DMS153 (cell line): Measurements from ENCODE around the gene TMEM121.
"Not testable (repeated sequence)": the region's sequence is repeated elsewhere in the genome, so short reads cannot be mapped to it uniquely, and the experiment has no call there.

ENCODE experiments used
- DNase-seq: peaks from one replicate; lab custom pipeline; 2025; lab: John Stamatoyannopoulos, UW

TMEM121 gene

DNA sequence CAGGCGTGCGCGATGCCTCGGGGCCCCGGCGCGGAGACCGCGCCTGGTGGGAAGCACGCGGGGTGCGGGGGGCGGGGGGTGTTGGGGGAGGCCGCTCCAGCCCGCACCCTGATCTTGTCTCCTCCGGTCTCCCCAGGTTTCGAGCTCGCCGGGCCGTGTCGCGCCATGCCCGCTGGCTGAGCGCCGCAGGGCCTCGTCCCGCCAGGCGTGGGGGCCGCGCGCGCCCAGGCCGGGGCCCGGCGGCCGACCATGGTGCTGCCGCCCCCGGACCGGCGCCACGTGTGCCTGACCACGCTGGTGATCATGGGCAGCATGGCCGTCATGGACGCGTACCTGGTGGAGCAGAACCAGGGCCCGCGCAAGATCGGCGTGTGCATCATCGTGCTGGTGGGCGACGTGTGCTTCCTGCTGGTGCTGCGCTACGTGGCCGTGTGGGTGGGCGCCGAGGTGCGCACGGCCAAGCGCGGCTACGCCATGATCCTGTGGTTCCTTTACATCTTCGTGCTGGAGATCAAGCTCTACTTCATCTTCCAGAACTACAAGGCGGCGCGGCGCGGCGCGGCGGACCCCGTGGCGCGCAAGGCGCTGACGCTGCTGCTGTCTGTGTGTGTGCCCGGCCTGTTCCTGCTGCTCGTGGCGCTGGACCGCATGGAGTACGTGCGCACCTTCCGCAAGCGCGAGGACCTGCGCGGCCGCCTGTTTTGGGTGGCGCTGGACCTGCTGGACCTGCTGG is 2.4 kb downstream of the TMEM121 start:
- DNase-seq: no peak

DNA sequence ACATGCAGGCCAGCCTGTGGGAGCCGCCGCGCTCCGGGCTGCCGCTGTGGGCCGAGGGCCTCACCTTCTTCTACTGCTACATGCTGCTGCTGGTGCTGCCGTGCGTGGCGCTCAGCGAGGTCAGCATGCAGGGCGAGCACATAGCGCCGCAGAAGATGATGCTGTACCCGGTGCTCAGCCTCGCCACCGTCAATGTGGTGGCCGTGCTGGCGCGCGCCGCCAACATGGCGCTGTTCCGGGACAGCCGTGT is 2.9 kb downstream of the TMEM121 start:
- no peak for DNase-seq

DNA sequence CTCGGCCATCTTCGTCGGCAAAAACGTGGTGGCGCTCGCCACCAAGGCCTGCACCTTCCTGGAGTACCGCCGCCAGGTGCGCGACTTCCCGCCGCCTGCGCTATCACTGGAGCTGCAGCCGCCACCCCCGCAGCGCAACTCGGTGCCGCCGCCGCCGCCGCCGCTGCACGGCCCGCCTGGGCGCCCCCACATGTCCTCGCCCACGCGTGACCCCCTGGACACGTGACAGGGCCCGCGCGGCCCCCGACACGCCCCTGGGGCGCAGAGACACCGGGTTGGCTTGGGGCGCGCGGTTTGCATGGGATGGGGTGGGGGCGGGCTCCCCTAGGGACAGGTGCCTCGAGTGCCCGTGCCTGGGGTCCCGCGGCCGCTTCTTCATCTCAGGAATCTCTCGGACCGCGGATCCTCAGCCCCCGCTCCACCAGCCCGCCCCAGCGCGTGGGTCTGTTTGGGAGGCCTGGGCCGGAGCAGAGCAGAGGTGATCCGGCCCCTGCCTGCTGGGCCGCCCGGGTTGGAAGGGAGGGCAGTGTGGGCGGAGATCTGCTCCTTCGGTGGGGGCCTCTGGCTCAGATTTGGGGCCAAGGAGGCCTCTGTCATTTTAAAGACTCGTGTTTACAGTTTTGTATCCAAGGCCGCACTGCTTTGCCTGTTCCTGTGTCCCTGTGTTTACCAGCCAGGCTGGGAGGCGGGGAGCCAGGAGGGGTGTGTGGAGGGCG is 3.3 kb downstream of the TMEM121 start:
- no peak for DNase-seq

DNA sequence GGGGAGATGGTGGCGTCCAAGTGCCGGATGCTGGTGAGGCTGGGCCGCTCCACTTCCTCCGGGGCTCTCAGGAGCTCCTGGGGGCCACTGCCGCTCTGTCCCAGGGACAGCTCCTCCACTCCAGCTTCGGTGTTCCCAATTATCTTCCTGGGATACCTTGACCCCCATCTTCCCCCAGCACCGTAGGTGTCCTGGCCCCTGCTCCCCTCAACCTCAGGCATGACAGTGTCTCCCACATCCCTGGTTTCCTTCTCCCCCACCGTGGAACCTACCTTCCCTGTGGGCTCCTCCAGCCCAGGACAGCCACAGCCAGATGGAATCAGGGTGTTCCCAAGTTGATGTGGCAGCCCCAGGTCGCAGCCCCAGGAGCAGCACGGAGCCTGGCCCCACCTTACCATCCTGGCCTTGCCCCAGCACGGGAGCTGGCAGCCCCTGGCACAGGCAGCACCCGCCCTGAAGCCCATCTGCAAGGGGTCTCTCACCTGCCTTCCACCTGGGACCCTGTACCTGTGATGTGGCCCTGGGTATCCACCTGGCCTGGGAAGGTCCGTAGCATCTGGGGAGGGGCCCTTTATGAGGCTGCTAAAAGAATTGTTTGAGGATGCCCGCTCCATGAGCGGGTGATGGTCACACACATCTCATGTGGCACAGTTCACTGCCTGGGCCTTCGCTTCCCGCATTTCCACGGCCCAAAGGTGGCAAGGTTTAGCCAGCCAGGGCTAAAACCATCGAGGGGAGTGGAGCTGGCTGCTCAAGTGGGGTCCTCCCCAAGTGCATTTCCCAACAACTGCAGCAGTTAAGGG is 4.1 kb downstream of the TMEM121 start:
- no peak for DNase-seq

DNA sequence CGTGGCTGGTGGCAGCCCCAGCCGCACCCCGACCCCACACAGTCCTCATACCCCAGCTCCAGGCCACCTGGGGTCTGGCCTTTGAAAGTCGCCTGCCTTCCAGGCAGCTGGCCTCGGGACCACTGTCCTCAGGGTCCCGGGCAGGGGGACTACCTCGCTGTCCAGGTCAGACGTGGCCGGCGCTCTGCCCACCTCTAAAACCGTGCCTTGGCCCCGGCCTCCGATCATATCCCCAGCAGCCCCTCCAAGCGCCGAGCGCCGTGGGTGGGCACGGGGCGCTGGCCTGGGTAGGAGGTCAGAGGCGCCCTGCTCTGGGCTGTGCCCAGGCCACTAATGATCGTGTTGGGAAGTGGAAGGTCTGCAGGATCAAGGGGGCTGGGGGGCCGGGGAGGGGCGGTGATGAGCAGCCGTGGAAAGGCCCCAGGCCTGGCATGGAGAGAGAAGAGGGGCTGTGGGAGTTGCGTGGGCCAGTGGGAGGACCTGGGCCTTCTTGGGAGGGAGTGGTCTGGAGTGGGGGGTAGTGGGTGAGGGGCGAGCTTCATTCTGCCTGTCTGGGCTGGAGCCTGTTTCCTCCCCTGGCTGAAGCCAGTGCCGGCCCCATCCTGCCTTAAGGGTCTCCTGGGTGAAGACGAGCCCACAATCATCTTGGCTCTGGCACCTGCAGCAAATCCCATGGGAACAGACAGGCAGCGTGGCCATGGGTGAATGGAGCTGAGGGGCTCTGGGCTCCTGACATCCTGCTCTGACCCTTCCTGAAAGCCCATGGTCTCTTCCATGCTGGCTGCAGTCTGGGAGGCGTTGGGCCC is 4.9 kb downstream of the TMEM121 start:
- no peak for DNase-seq

DNA sequence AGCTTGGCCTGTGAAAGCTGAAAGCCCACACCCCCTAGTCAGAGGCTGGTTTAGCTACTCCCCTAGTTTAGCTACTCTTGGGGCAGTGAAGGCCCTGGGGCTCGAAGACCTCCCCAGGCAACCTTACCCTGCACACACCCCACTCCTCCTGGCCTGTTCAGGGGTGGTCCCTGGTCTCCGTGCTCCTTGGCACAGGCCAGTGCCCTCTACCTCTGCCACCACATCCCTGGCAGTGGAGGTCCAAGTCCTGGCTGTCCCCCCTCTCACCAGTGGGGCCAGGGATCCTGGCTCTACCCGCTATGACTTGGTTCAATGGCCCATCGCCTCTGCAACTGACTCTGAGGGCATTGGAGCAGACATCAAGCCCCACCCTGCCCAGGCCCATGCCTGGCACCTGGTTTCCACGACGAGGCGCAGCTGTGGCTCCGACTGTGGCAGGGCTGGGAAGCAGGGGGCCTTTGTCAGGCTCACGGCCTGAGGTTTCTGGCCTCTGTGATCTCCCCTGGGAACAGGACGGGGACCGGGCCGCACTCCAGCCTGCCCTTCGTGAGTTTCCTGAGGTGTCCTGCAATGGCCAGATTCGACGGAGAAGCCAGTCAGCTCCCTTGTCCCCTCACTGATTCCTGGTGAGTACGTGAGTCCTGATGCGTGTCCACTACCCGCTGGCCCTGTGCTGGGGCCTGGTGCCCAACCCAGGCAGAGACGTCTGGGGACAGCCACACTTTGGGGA is 5.7 kb downstream of the TMEM121 start:
- DNase-seq: no peak

DNA sequence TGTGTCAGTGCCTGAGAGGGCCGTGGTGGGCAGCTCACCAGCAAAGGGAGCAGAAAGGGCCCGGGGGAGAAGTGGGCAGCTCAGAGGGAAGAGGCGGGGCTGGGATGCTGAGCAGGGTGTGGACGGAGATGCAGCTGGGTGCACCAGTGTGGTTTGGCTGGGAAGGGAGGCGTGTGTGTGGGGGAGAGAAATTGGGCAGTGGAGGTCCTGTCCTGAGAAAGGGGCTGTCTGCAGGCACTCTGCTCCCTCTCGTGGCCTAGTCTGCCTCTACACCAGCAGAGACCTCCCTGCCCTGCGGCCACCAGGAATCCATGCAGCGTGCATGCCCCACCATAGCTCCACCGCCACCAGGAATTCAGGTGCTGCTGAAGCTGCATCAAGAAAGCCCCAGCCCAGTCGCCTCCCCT is 6.4 kb downstream of the TMEM121 start:
- DNase-seq: no peak

DNA sequence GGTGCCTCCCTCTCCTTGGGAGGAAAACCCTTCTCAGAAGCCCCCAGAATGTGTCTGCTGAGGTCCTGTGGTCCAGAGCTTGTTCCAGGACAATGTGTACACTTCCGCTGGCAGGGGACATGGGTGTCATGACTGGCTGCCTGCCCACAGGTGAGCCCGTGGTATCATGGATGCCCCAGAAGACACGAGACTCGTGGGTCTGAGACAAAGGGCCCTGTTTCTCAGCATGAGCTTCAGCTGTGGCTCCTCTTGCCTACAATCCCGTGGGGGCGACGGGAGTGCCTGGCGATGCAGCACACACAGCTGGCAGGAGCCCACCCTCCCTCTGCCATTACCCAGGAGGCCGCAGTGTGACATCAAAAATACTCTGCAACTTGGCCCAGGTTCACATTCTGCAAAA is 7.0 kb downstream of the TMEM121 start:
- DNase-seq: no peak

DNA sequence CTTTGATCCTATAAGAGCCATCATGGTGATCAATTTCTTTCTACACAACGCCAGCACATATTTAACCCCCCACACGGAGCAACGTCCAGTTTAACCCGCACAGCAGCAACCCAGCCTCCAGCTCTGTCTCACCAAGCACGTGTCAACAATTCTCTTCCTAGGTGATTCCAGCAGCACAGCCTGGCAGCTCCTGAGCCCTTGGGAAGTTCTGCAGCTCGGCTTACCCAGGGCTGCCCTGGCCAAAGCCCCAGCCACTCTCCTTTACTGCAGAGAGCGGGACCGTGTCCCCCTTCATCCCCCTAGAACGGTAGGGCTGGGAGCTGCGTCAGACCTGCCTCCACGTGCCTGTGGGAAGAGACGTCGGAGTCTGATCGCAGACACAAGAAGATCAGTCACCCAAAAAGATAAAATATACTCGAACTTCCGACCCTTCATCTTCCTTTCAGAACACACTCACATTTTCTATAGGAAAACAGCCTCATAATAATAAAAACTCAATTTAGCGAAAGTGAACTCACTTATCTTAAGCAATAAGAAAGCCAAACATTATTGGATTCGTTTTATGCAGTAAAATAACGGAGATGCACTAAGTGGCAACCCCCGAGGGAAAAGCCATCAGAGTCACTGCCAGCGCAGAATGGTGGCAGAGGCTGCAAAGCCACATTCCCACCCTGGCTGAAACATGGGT is 7.6 kb downstream of the TMEM121 start:
- no peak for DNase-seq

DNA sequence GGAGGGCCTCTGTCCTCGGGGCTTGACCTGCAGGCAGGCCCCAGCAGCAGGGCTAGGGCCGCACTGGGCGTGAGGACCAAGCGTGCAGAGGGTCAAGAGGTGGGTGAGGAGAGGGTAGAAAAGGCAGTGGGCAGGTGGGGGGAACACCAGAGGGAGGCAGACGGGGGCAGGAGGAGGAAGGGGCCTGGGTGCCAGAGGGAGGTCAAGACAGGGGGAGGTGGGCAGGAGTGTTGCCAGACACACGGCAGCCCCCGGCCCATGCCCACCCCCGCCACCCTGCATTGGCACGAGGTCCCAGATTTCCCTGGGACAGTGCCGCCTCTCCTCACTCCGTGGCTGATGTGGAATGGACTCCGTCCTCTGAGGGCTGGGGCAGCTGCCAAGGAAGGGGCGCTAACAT is 8.2 kb downstream of the TMEM121 start:
- no peak for DNase-seq

DNA sequence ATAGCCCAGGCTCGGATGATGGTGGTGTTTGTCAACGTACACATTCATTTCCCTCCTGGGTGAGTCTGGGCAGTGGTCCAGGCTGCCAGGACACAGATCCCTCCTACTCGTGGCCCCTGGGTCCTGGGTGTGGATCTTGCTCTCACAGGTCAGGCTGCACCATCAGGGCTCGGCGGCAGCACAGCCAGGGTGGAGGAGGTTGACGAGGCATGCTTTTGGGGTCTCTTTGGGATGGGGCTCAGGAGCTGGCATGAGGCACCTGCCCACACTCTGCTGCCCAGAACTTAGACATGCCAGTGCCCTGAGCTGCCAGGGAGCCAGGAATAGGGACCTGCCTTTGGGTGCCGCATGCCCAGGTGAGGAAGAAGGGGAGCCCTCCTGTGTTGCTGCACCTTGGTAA is 9.7 kb downstream of the TMEM121 start:
- no peak for DNase-seq

DNA sequence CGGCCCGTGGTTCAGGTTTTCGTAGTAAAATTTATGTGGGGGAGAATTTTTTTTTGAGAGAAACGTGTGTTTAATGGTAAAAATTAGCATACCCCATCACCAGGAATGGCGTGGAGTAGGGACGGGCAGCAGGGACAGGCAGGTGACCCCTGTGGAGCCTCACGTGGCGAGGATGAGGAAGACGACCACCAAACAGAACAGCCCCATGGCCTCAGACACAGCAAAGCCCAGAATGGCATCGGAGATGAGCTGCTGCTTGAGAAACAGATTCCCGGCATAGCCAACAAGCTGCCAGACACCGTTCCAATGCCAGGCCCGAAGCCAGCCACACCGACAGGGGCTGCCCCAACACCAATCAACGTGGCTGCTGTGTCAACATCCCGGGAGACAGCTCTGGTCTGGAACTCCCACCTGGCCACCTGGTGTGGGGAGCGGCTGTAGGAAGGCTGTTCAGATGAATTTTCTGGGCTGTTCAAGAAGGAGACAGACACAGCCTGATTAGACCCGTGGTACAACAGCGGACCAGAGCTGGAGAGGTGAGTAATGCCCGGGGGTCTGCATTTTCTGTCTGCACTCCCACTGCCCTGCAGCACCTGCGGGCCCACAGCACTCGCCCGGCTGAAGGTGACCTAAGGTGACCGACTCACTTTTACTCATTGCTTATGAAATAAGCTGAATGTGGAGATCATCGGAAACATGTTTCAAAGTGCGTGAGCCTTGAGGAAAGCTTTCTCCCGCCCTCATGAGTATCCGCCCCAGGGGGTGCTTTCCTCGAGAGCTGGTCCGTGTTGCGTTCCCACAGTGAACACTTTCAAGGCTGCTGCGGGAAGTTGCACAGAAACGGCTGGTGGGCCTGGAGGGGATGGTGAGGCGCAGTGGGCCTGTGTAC is 10.6 kb downstream of the TMEM121 start:
- no peak for DNase-seq

DNA sequence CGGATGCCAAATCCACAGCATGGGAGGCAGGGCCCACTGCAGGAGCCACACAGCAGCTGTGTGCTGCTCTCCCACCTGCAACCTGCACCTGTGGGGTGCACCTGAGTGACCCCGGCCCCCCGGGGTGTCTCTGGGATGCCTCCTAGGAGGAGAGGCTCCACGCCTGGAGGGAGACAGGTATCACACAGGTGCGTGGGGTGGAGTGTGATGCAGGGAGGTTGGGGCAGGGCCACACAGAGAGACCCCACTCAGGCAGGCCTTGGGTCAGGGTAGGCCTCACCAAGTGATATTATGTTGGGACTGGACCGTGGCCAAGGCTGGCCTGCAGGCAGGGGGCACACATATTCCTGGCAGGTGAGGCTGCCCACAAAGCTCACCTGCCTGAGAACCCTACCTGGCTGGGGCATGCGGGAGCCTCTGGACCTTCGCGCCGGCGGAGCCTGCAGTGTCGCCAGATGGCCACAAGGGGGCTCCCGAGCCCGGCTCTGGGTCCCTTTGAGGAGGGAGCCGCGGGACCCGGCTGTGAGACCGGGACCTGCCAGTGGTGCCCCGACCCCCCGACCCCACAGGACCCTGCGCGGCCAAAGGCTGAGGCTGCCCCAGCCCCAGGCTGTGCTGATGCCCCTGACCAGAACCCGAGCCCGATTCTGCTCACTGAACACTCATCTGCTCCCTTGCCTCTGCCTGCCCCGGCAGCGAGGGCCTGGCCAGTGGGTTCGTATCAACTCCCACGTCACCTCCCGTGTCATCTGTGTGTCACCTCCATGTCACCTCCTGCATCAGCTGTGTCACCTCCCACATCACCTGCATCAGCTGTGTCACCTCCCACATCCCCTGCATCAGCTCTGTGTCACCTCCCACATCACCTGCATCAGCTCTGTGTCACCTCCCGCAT is 11.4 kb downstream of the TMEM121 start:
- no peak for DNase-seq

DNA sequence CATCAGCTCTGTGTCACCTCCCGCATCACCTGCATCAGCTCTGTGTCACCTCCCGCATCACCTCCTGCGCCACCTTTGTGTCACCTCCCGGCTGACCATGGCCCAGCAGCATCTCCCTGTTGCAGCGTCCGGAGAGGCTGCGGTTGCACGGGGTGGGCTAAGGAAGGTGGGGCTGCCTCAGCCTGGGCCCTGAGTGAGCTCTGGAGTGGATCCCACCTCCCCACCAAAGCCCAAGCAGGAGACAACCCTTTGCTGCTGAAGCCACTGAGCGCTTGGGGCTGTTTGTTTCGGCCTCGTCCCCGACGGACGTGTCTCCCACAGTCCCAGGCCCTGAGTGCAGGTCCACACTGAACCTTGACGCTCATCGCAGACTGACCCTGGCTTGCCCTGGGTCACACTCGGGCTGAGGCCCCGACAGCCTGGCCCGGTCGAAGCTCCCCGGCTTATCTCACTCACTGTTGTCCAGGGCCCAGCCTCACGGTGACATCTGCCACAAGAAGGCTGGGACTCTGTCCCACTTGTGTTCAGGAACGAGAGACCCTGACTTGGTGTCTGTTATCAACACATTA is 12.2 kb downstream of the TMEM121 start:
- DNase-seq: no peak

DNA sequence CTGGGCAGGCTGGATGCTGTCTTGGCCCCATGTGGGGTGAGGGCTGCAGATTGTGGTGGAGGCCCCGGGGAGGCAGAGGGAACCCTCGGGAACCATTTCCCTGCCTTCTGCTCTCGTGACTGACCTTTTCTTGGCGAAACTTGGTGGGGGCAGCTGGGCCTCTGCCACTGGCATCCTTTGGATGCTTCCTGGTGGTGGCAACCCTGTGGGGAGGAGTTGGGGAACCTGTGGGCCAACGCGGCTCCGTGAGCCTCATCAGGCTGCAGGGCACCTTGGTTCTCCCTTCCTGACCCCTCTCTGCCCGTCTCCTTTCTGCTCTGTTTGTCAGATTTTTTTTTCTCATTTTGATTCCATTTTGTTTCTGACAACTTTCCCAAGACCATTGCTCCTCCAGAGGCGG is 14.4 kb downstream of the TMEM121 start:
- DNase-seq: no peak

DNA sequence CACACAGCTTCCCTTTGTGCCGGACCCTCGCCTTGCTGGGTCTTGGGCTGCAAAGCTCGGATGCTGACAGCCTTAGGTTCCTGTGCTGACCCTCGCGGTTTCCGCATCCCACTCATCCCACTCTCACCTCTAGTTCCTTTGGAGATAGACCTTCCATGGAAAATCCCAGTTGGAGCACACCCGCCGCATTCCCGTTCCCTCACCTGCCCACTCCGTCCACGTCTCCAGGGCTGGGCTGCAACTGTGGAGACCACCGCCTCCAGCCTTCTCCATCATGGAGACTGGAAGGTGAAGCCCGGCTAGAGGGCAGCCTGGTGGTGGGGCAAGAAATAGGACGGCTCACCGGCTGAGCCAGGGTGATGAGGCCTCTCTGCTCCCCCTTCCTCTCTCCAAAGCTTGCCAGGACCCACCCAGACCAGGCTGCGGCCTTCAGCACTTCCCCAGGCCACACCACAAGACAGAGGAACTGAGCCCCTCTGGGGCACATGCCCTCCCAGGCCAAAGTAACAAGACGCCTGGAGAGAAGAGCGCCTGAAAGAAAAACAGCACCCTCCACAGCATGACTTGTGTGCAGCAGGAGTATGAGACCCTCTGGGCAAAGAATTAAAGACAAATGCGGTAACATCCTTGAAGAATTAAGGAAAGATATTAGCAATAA is 15.0 kb downstream of the TMEM121 start:
- no peak for DNase-seq

DNA sequence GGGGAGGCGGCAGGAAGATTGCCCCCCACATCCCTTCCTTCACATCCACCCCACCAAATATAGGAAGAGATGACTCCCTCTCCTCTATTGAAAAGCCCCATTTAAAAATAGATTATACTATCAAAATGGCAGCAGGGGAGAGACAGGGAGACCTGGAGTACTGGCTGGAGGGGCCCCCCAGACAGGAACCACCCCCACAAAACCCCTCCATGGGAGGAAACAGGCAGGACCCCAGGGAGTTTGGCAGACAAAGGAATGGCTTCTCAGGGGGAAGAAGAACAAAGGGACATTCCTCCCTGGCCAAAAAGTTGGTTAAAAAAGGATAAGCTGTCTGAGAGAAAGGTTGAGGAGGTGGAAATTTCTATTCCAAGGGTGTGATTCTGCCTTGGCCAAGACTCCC is 19.3 kb downstream of the TMEM121 start:
- not testable (repeated sequence) for DNase-seq

DNA sequence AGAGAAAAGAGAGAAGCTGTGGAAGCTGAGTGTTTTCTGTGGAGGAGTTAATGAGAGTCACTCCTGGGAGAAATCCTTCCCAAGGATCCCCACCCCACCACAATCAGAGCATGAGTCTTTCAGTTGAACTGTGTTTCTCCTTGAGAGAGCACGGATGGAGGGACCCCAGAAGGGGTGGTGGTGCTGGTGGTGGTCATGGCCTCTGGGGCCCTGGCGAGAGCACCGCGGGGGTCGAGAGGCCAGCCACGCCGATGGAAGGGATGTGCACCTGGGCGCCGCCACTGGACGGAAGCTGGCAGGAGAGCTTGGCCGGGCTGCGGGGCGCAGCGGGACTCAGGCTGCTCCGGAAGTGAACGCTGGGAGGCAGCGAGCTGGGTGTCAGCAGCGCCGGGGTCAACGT is 20.0 kb downstream of the TMEM121 start:
- DNase-seq: not testable (repeated sequence)
